A549 treated with dexamethasone at 1 μM for 4 hours (cell line): ENCODE measurements around the gene CD72. TPM values are rescaled to one million over a fixed set of nuclear protein-coding genes. Genes with fewer than 3 reads are reported as not detected.

Experiments used
- total RNA-seq: library from RNA; stranded (reverse); fragments of 200-300 nt; extraction: Qiagen RNA extraction; gene quantifications from 5 replicates; pipeline ENCODE4 v1.2.3, GENCODE V29; 2022

CD72 gene, protein sequence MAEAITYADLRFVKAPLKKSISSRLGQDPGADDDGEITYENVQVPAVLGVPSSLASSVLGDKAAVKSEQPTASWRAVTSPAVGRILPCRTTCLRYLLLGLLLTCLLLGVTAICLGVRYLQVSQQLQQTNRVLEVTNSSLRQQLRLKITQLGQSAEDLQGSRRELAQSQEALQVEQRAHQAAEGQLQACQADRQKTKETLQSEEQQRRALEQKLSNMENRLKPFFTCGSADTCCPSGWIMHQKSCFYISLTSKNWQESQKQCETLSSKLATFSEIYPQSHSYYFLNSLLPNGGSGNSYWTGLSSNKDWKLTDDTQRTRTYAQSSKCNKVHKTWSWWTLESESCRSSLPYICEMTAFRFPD
- 0.18 to 0.42 TPM (median 0.29 TPM) in 4 of 5 replicates, not detected in the other for total RNA-seq

DNA sequence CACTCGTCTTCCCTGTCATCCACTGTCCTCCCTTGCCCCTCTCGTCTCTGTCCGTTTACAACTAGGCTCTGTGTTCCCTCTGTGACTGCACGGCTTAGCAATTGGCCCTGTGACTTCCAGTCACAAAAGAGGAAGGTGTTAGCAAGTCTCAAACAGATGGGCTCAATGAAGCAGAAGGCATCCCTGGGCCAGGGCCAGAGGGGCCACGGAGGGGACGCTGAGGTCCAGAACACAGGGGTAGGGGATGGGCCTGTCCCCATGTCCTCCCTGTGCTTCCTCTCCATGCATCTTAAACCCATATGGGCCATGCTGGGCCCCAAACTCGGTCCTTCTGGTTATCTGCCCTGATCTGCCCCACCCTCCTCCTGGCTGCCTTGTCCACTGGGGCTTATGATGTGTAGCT lies at the start of gene CD72:
Gene CD72, minus strand, starts transcription at position 89 of the 403 bp plus-strand sequence. CDS start 110 bp downstream, outside the sequence.

DNA sequence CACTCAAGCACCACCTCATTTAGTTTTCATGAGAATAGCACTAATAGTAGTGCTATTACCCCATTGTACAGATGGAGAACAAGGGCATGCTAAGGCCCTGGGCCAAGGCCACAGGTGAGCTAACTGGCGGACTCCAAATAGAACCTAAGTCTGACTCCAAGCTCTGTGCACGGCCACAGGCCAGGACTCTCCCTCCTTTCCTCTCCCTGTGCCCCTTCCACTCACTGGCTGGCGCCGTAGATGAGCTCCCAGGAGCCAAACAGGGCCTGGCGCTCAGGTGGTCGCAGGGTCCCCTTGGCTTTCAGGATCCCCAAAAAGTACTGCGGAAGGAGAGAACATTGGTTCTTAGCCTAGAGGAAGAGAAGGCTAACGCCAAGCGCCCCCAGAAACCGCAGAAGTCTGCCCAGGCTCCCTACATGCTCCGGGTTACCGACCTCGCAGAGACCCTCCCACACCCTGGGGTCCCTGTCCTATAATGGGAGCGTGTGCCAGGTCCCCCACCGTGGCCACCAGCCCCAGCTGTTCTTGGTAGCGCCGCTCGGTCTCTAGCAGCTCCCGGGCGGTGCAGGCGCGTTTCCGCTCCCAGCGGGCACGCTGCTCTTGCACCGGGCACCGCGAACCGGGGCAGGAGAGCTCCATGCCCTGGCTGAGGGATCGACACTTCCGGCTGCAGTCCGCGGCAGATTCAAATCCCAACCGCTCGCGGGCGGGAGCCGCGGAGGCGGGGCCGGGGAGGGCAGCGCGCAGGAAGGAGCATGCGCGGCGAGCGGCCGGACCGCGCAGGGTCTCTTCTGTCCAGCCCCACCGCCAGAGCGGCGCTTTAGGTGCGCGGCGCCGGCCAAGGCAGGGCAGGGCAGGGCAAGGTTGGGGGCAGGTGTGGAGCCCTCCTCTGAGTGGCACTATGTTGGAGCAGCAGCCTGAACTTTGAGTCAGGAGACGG lies 46.6 kb upstream of the CD72 start, which contains the start of gene ARHGEF39:
Gene ARHGEF39, minus strand, starts transcription at position 665 of the 940 bp plus-strand sequence. Its CDS starts 26 bp downstream, at position 639.

DNA sequence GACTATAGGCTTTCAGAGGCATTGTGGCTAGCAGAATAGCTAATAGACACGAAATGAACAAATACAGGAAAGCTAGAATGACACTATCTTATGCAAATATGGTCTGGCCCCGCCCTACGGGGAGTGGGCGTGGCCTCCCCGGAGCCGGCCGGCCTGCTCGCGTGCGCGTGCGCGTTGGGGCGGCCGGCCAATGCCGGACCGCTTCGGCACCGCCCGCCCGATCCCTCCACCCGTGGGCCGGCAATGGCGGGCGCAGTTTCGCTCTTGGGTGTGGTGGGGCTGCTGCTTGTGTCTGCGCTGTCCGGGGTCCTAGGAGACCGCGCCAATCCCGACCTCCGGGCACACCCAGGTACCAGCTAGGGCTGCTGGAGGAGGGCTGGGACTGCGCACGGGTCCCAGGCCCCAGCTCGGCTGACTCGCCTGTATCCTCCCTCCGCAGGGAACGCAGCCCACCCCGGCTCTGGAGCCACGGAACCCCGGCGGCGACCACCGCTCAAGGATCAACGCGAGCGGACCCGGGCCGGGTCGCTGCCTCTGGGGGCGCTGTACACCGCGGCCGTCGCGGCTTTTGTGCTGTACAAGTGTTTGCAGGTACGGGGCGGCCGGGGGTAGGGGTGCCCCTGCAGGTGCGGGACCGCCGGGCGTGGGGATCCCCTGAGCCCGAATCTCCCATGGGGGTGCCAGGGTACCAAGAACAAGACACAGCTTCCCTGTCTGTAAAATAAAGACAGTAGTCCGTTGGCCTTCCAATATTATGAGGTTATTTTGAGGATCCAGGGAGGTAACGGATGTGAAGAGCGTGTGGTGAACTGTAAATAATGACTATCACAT lies 40.1 kb upstream of the CD72 start, which contains the start of gene CCDC107:
Gene CCDC107, plus strand, starts transcription at position 156 of the 831 bp plus-strand sequence. Its CDS starts 88 bp downstream, at position 244.

DNA sequence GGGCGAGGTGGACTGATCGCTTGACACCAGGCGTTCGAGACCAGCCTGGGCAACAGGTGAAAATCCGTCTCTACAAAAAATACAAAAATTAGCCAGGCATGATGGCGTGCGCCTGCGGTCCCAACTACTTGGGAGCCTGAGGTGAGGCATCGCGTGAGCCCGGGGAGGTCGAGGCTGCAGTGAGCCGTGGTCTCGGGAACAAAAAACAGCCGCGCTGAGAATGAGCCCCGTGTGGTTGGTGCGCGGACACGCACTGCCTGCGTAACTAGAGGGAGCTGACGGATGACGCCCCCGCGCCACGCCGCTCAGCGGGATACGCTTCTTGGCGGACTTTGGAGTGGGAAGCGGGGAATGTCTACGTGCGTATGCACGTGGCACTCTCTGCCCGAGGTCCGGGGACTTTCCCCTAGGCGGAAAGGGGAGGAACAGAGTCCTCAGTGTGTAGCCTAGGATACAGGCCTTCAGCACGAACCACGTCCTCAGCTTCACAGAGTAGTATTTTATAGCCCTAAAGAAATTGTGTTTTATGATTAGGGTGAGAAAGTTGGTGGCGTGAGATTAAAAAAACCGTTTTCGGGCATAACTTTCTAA lies 39.4 kb upstream of the CD72 start, which contains the start of gene RMRP:
Gene RMRP, minus strand, starts transcription at position 474 of the 591 bp plus-strand sequence.

DNA sequence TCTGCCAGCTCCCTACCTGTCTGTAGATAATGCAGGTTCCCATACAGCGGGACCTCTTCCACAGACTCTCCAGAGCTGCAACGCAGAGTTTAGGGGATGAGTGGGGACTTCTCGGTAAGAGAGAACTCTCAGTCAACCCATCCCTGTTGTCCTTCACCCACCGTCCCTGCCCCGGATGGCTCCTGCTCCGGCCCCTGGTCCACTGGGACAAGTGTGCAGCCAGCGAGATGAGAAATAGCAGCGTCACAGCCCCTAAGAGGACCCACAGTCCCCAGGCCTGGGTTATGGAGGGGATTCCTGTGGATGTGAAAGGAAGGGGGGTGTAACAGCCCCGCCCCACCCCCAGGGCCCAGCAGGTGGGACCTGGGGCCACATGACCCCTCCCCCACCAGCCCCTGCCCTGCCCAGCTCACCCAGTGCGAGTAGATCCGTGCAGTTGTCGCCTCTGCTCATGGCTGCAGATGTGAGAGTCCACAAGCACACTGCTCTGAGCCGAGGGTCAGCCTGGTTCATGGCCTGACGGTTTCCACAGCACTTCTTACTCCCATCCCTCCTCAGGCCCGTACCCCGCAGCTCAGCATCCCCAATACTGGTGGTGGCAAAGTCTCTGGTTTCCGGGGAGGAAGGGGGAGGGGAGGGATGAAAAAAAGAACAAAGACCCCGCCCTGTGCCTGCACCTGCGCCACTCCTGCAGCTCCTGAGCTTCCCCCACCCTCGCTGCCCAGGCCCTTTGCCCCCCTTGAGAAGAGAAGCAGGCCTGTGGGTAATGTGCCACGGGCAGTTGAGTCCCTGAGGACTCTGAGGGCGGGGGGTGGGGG lies 32.3 kb upstream of the CD72 start, which contains the start of gene SIT1:
Gene SIT1, minus strand, starts transcription at position 591 of the 818 bp plus-strand sequence. Its CDS starts 78 bp downstream, at position 513.

DNA sequence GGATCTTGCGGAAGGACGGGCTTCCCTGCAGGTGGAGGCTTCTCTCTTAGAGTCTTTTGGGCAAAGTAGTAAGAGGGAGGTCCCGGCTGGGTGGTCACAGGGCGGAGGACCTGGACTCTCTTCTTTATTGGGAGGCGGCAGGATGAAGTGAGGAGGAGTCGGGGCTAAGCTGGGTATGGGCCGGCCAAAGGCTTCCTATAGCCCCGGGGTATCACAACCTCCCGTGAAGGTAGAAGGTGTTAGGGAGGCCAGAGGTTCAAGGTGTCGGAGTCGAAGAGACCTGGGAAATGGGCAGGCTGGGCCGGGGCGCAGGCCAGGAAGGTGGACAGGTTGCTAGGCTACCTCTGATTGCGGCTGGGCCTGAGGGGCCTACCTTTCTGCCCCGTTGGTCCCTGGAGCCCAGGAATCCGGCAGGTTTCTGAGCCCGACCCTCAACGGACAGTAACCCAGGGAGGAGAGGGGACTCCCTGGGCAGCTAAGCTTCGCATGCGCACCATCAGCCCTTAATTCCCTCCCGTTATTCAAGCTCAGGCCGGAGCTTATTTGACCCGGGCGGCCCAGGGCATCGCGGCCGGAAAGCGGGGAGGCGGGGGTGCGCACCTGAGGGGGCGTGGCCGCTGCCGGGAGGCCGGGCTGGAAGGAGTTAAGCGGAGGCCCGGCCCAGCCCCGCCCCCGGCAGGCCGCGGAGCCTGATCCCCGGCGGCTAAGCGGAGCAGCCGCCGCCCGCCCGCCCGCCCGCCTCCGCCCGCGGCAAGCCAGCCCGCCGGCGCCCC lies 13.4 kb downstream of the CD72 start, which contains the start of gene TESK1:
Gene TESK1, plus strand, starts transcription at position 685 of the 773 bp plus-strand sequence. CDS start 358 bp downstream, outside the sequence.

Other genes starting within 250 kb of the CD72 start
- 19.6 to 36.1 TPM (median 33.1 TPM) in 5 replicates for gene RUSC2, start 128.3 kb downstream of the CD72 start, total RNA-seq
- 19.4 to 32.8 TPM (median 30.3 TPM) in 5 replicates for gene TESK1, start 13.2 kb downstream of the CD72 start, total RNA-seq
- not detected in 5 replicates for gene SIT1, start 32.5 kb upstream of the CD72 start, total RNA-seq
- 4.7 to 10.3 TPM (median 5.3 TPM) in 3 of 5 replicates, not detected in the others for gene RMRP, start 39.6 kb upstream of the CD72 start, total RNA-seq
- 24.5 to 32.3 TPM (median 29.5 TPM) in 5 replicates for gene CCDC107, start 39.9 kb upstream of the CD72 start, total RNA-seq
- gene ARHGEF39, start 46.8 kb upstream of the CD72 start, total RNA-seq = 11.5 to 16.2 TPM (median 15.4 TPM) in 5 replicates
- 5.6 to 10.5 TPM (median 8.9 TPM) in 5 replicates for gene CA9, start 55.5 kb upstream of the CD72 start, total RNA-seq
- gene TPM2, start 71.5 kb upstream of the CD72 start, total RNA-seq = 663 to 742 TPM (median 711 TPM) in 5 replicates
- gene TLN1, start 113.8 kb upstream of the CD72 start, total RNA-seq = 103 to 127 TPM (median 113 TPM) in 5 replicates
- gene CREB3, start 114.3 kb upstream of the CD72 start, total RNA-seq = 52.5 to 59.5 TPM (median 55.6 TPM) in 5 replicates
- 22.8 to 39.1 TPM (median 34.1 TPM) in 5 replicates for gene GBA2, start 130.8 kb upstream of the CD72 start, total RNA-seq
- gene RGP1, start 130.9 kb upstream of the CD72 start, total RNA-seq = 11.9 to 19.3 TPM (median 18.8 TPM) in 5 replicates
- gene MSMP, start 135.9 kb upstream of the CD72 start, total RNA-seq = not detected in 5 replicates
- 3.6 to 6.2 TPM (median 5.0 TPM) in 5 replicates for gene NPR2, start 173.2 kb upstream of the CD72 start, total RNA-seq
- gene SPAG8, start 193.8 kb upstream of the CD72 start, total RNA-seq = 0.24 to 0.51 TPM (median 0.34 TPM) in 5 replicates
- gene HINT2, start 196.6 kb upstream of the CD72 start, total RNA-seq = 73.2 to 94.8 TPM (median 82.2 TPM) in 5 replicates
- not detected in 5 replicates for gene FAM221B, start 210.3 kb upstream of the CD72 start, total RNA-seq
- 2.1 to 4.5 TPM (median 3.6 TPM) in 5 replicates for gene TMEM8B, start 210.8 kb upstream of the CD72 start, total RNA-seq